IMR-90 (cell line): ENCODE measurements around the gene PIP5K1C. TPM values are rescaled to one million over a fixed set of nuclear protein-coding genes. Genes with fewer than 3 reads are reported as not detected.

Source experiments
- ATAC-seq: fragments of 200-7000 bp; cut with Tn5 transposase; 2 replicates; pipeline ENCODE4 v1.9.1; 2020; ENCODE audit warnings: low read depth, mild to moderate bottlenecking, moderate library complexity
- BruUV-seq: library from RNA; stranded (reverse); fragments of 400-500 nt; replicated peaks from 2 replicates; lab custom pipeline; 2021; lab: Mats Ljungman, UMichigan
- CTCF ChIA-PET: fragments of 300-600 bp; formaldehyde crosslinking; extraction: SDS; loops from one replicate; lab custom pipeline; 2021; ENCODE audit warnings: antibody characterized with exemption; lab: Yijun Ruan, JAX
- POLR2A ChIA-PET: fragments of 300-600 bp; sonication (Branson Sonifier 250); formaldehyde crosslinking; loops from one replicate; lab custom pipeline; 2022; ENCODE audit warnings: antibody characterized with exemption; ENCODE audit not compliant: unreplicated experiment; lab: Charles Lee
- DNase-seq: peaks from one replicate; pipeline ENCODE4 v3.0.0; 2013
- H2AFZ ChIP-seq: replicated peaks from 2 replicates; pipeline ENCODE3; 2013; ENCODE audit warnings: low read length, mild to moderate bottlenecking; ENCODE audit not compliant: poor library complexity
- H2AK5ac ChIP-seq: 2 replicates; pipeline ENCODE4 v1.6.1; 2013; ENCODE audit warnings: low read depth, low read length, inconsistent platforms
- H2AK9ac ChIP-seq: replicated peaks from 2 replicates; pipeline ENCODE3; 2013; ENCODE audit warnings: mild to moderate bottlenecking, low read depth, low read length, moderate library complexity; ENCODE audit not compliant: poor library complexity
- H2BK120ac ChIP-seq: 2 replicates; pipeline ENCODE4 v1.6.1; 2013; ENCODE audit warnings: low read depth, low read length, inconsistent platforms
- H2BK15ac ChIP-seq: 3 replicates; pipeline ENCODE4 v1.6.1; 2013; ENCODE audit warnings: low read depth, low read length, inconsistent platforms
- H2BK20ac ChIP-seq: 2 replicates; pipeline ENCODE4 v1.6.1; 2013; ENCODE audit warnings: low read depth, mild to moderate bottlenecking, inconsistent platforms, low read length, moderate library complexity
- H2BK5ac ChIP-seq: 2 replicates; pipeline ENCODE4 v1.6.1; 2013; ENCODE audit warnings: mild to moderate bottlenecking, low read depth, low read length, inconsistent platforms; ENCODE audit not compliant: poor library complexity, severe bottlenecking
- H3K14ac ChIP-seq: replicated peaks from 2 replicates; pipeline ENCODE4 v1.6.1; 2013; ENCODE audit warnings: low read depth, low read length, inconsistent platforms
- H3K18ac ChIP-seq: 2 replicates; pipeline ENCODE4 v1.6.1; 2013; ENCODE audit warnings: low read depth, low read length, control low read depth
- H3K23ac ChIP-seq: 2 replicates; pipeline ENCODE4 v1.6.1; 2013; ENCODE audit warnings: low read depth, low read length, inconsistent platforms
- H3K27ac ChIP-seq: 2 replicates; pipeline ENCODE4 v1.5.1; 2013; ENCODE audit warnings: mild to moderate bottlenecking, control low read depth, low read length; ENCODE audit not compliant: insufficient read depth
- H3K27me3 ChIP-seq: 2 replicates; pipeline ENCODE4 v1.6.1; 2013; ENCODE audit warnings: low read length; ENCODE audit not compliant: control insufficient read depth, insufficient read depth
- H3K36me3 ChIP-seq: 2 replicates; pipeline ENCODE4 v1.6.1; 2013; ENCODE audit warnings: low read length, mixed read lengths; ENCODE audit not compliant: control insufficient read depth, insufficient read depth
- H3K4ac ChIP-seq: 2 replicates; pipeline ENCODE4 v1.6.1; 2013; ENCODE audit warnings: low read depth, low read length, inconsistent platforms
- H3K4me1 ChIP-seq: 2 replicates; pipeline ENCODE4 v1.6.1; 2013; ENCODE audit warnings: low read length, mixed read lengths; ENCODE audit not compliant: control insufficient read depth, insufficient read depth
- H3K4me2 ChIP-seq: 2 replicates; pipeline ENCODE4 v1.6.1; 2013; ENCODE audit warnings: low read depth, mild to moderate bottlenecking, control low read depth, low read length, moderate library complexity
- H3K4me3 ChIP-seq: 2 replicates; pipeline ENCODE4 v1.5.1; 2013; ENCODE audit warnings: low read depth, mild to moderate bottlenecking, control low read depth, low read length, moderate library complexity; ENCODE audit not compliant: insufficient read depth
- H3K56ac ChIP-seq: 2 replicates; pipeline ENCODE4 v1.6.1; 2013; ENCODE audit warnings: low read length, inconsistent platforms; ENCODE audit not compliant: insufficient read depth; ENCODE audit errors: extremely low read depth
- H3K79me1 ChIP-seq, 2 experiments: 2 replicates each; pipeline ENCODE4 v1.6.1; 2013; ENCODE audit warnings: low read length in 2 of 2, inconsistent platforms in 1 of 2, low read depth in 1 of 2
- H3K9ac ChIP-seq: 2 replicates; pipeline ENCODE4 v1.6.1; 2013; ENCODE audit warnings: low read depth, low read length, control low read depth
- H3K9me1 ChIP-seq: 2 replicates; pipeline ENCODE4 v1.6.1; 2013; ENCODE audit warnings: low read length, inconsistent platforms; ENCODE audit not compliant: insufficient read depth
- H3K9me3 ChIP-seq: 2 replicates; pipeline ENCODE4 v1.6.1; 2013; ENCODE audit warnings: low read length; ENCODE audit not compliant: control insufficient read depth, insufficient read depth
- H4K20me1 ChIP-seq: 2 replicates; pipeline ENCODE4 v1.6.1; 2013; ENCODE audit warnings: low read length, inconsistent platforms; ENCODE audit not compliant: insufficient read depth
- H4K5ac ChIP-seq: 2 replicates; pipeline ENCODE4 v1.6.1; 2013; ENCODE audit warnings: mild to moderate bottlenecking, low read depth, low read length, control low read depth
- H4K8ac ChIP-seq, 2 experiments: 2 replicates each; pipeline ENCODE4 v1.6.1; 2013; ENCODE audit warnings: low read depth in 2 of 2, low read length in 2 of 2, control low read depth in 1 of 2, inconsistent platforms in 1 of 2
- H4K91ac ChIP-seq: 2 replicates; pipeline ENCODE4 v1.6.1; 2013; ENCODE audit warnings: low read depth, low read length, inconsistent platforms; ENCODE audit not compliant: insufficient read depth
- BHLHE40 ChIP-seq: fragments of 150-350 bp; IDR thresholded peaks from 2 replicates; pipeline ENCODE4 v1.6.1; 2016; ENCODE audit warnings: mild to moderate bottlenecking, low read depth, low read length
- CEBPB ChIP-seq: IDR thresholded peaks from 2 replicates; pipeline ENCODE4 v1.6.1; 2012; ENCODE audit warnings: low read depth, low read length, improper control_type of control experiment
- CHD1 ChIP-seq: IDR thresholded peaks from 2 replicates; pipeline ENCODE4 v1.6.1; 2012; ENCODE audit warnings: low read depth, low read length, improper control_type of control experiment
- ELK1 ChIP-seq: fragments of 150-350 bp; IDR thresholded peaks from 2 replicates; pipeline ENCODE4 v1.6.1; 2016; ENCODE audit warnings: low read depth, mild to moderate bottlenecking, low read length, moderate library complexity, borderline replicate concordance
- FOS ChIP-seq: fragments of 150-350 bp; IDR thresholded peaks from 2 replicates; pipeline ENCODE4 v1.6.1; 2016; ENCODE audit warnings: low read depth, low read length
- MAFK ChIP-seq: IDR thresholded peaks from 2 replicates; pipeline ENCODE4 v1.6.1; 2012; ENCODE audit warnings: low read depth, low read length, improper control_type of control experiment
- MAZ ChIP-seq: IDR thresholded peaks from 2 replicates; pipeline ENCODE4 v1.6.1; 2012; ENCODE audit warnings: low read depth, mild to moderate bottlenecking, low read length, improper control_type of control experiment, moderate library complexity, borderline replicate concordance
- MXI1 ChIP-seq: IDR thresholded peaks from 2 replicates; pipeline ENCODE4 v1.6.1; 2012; ENCODE audit warnings: low read depth, mild to moderate bottlenecking, low read length, moderate library complexity, borderline replicate concordance
- NFE2L2 ChIP-seq: fragments of 150-350 bp; IDR thresholded peaks from 2 replicates; pipeline ENCODE4 v1.6.1; 2016; ENCODE audit warnings: low read depth, mild to moderate bottlenecking, low read length
- POLR2A ChIP-seq: IDR thresholded peaks from 2 replicates; pipeline ENCODE4 v1.6.1; 2012; ENCODE audit warnings: mild to moderate bottlenecking, low read depth, low read length
- RAD21 ChIP-seq: IDR thresholded peaks from 2 replicates; pipeline ENCODE4 v1.6.1; 2012; ENCODE audit warnings: low read length, improper control_type of control experiment
- RCOR1 ChIP-seq: IDR thresholded peaks from 2 replicates; pipeline ENCODE4 v1.6.1; 2012; ENCODE audit warnings: mild to moderate bottlenecking, low read length, improper control_type of control experiment; ENCODE audit not compliant: insufficient replicate concordance
- RFX5 ChIP-seq: IDR thresholded peaks from 2 replicates; pipeline ENCODE4 v1.8.0; 2012; ENCODE audit warnings: low read depth, mild to moderate bottlenecking, low read length, moderate library complexity
- SMC3 ChIP-seq: fragments of 150-350 bp; IDR thresholded peaks from 2 replicates; pipeline ENCODE4 v1.6.1; 2016; ENCODE audit warnings: low read depth, mild to moderate bottlenecking, antibody characterized with exemption, low read length, moderate library complexity
- USF2 ChIP-seq: fragments of 150-350 bp; IDR thresholded peaks from 2 replicates; pipeline ENCODE4 v1.6.1; 2017; ENCODE audit warnings: mild to moderate bottlenecking, antibody characterized with exemption, low read length, low read depth
- WGBS, 2 experiments: methylation state at CpG; one replicate each; pipeline versions ENCODE4 v1.1.5 to v1.1.7; 2013; ENCODE audit warnings: missing lambda C conversion rate in 2 of 2; ENCODE audit not compliant: insufficient read length in 1 of 2; ENCODE audit errors: extremely low coverage in 2 of 2; 5-methylcytosine and 5-hydroxymethylcytosine counted together
- dilution Hi-C: fragments of 300-500 bp; cut with HindIII; formaldehyde crosslinking; loops from one replicate; pipeline ENCODE4 v1.14.3; 2018; ENCODE audit warnings: low sequenced_read_pairs; ENCODE audit not compliant: unreplicated experiment
- in situ Hi-C: fragments of 300-500 bp; cut with MboI; formaldehyde crosslinking; loops from 3 replicates; pipeline ENCODE4 v1.14.3; 2019; ENCODE audit warnings: low sequenced_read_pairs, inconsistent platforms, mixed read lengths
- intact Hi-C: fragments of 100-400 bp; cut with micrococcal nuclease; formaldehyde crosslinking; loops from 2 replicates; pipeline ENCODE4 v1.10.0; 2022
- polyA plus RNA-seq, 3 experiments: library from polyadenylated mRNA; depleted of rRNA; stranded (reverse); fragments of >200 nt; gene quantifications; 2 replicates each; pipeline ENCODE4 v1.2.3, GENCODE V29; 2012; ENCODE audit warnings: low replicate concordance in 1 of 3
- total RNA-seq: library from RNA; depleted of rRNA; stranded (reverse); fragments of >200 nt; gene quantifications from 2 replicates; pipeline ENCODE4 v1.2.3, GENCODE V29; 2012
- TF ChIP-seq, protein P1 (sequence below): conservative IDR thresholded peaks from 2 replicates; pipeline ENCODE4 v1.5.1; 2012; ENCODE audit warnings: mild to moderate bottlenecking, low read depth, low read length, improper control_type of control experiment

Gene PIP5K1C
- total and polyA plus RNA-seq, 2 of the 4 experiments (the other 2 are of a cell fraction): 13.6 to 23.3 TPM

- H2AK5ac ChIP-seq: no peak overlapping the region
- no peak overlapping the region for H3K4me2 ChIP-seq
- H3K4me1 ChIP-seq: no peaks in the 10 kb centered on the region
- H4K5ac ChIP-seq: no peak overlapping the region
- no peak overlapping the region for H3K23ac ChIP-seq
- no peak for DNase-seq
- H3K4ac ChIP-seq: no peak overlapping the region
- H3K9me1 ChIP-seq: no peaks in the 10 kb centered on the region
- no peaks in the 10 kb centered on the region; the same call in 1 of the 2 replicates for H3K9me3 ChIP-seq
- no peak overlapping the region for H2BK15ac ChIP-seq
- intact Hi-C loops: no loop called here
- H4K91ac ChIP-seq: no peak overlapping the region
- no peak overlapping the region for H2BK120ac ChIP-seq
- H2BK5ac ChIP-seq: no peak overlapping the region
- TF ChIP-seq RAD21: no peak
- no peak for TF ChIP-seq POLR2A
- TF ChIP-seq CHD1: no peak
- TF ChIP-seq RFX5: no peak
- no peak for TF ChIP-seq FOS
- no peak for TF ChIP-seq MAZ
- no peak for TF ChIP-seq MXI1
- TF ChIP-seq BHLHE40: no peak
- no peak for TF ChIP-seq RCOR1
- TF ChIP-seq, protein P1, sequence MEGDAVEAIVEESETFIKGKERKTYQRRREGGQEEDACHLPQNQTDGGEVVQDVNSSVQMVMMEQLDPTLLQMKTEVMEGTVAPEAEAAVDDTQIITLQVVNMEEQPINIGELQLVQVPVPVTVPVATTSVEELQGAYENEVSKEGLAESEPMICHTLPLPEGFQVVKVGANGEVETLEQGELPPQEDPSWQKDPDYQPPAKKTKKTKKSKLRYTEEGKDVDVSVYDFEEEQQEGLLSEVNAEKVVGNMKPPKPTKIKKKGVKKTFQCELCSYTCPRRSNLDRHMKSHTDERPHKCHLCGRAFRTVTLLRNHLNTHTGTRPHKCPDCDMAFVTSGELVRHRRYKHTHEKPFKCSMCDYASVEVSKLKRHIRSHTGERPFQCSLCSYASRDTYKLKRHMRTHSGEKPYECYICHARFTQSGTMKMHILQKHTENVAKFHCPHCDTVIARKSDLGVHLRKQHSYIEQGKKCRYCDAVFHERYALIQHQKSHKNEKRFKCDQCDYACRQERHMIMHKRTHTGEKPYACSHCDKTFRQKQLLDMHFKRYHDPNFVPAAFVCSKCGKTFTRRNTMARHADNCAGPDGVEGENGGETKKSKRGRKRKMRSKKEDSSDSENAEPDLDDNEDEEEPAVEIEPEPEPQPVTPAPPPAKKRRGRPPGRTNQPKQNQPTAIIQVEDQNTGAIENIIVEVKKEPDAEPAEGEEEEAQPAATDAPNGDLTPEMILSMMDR: no peak
- no peak for TF ChIP-seq USF2
- TF ChIP-seq NFE2L2: no peak
- TF ChIP-seq SMC3: no peak
- TF ChIP-seq CEBPB: no peak
- no peak for TF ChIP-seq MAFK
- TF ChIP-seq ELK1: no peak
- H3K27me3 ChIP-seq: peaks cover 2% of the 10 kb centered on the region; the same call in 1 of the 2 replicates
- CTCF ChIA-PET: no interaction called here
- H2AK9ac ChIP-seq: no peak overlapping the region
- H3K79me1 ChIP-seq: no peaks in the 10 kb centered on the region
- BruUV-seq: no TSS peak
- no peak overlapping the region for H3K27ac ChIP-seq
- no peak overlapping the region for H3K4me3 ChIP-seq
- no peak overlapping the region for H3K14ac ChIP-seq
- H2AFZ ChIP-seq: no peak overlapping the region
- no peak overlapping the region for H3K56ac ChIP-seq
- no peaks in the 10 kb centered on the region for H4K20me1 ChIP-seq
- 75% methylated on average over 31 of the region's 34 CpGs; no CpG with 5 or more reads in 1 of the 2 experiments for WGBS, 2 experiments
- no peak overlapping the region for H2BK20ac ChIP-seq
- no peak overlapping the region for H3K9ac ChIP-seq
- POLR2A ChIA-PET: no interaction called here
- dilution Hi-C loops: no loop called here
- peaks cover 2% of the 10 kb centered on the region; the same call in 1 of the 2 replicates for H3K36me3 ChIP-seq
- in situ Hi-C loops: no loop called here
- no peak for ATAC-seq
- no peak overlapping the region for H4K8ac ChIP-seq
- no peak overlapping the region for H3K18ac ChIP-seq
These were observed 104.7 kb downstream of the PIP5K1C start for GRCh38 chr19:3595521-3596061.
